HepG2 (cell line): Measurements from ENCODE around the gene FERMT2. TPM values are rescaled to one million over a fixed set of nuclear protein-coding genes. Genes with fewer than 3 reads are reported as not detected.
A peak's percentile ranks its signal among the peaks of the same experiment; 100 is the strongest.

Experiments used
- AFF4 ChIP-seq: sonication (generic); formaldehyde crosslinking; IDR thresholded peaks from 2 replicates; pipeline ENCODE4 v1.4.0; 2020; ENCODE audit warnings: missing genetic modification reagents
- CBX1 ChIP-seq: IDR thresholded peaks from one replicate; pipeline ENCODE4 v1.6.1; 2016; ENCODE audit warnings: antibody characterized with exemption, low read depth
- CEBPG ChIP-seq: IDR thresholded peaks from 2 replicates; pipeline ENCODE4 v1.6.1; 2016
- MAFG ChIP-seq: sonication (generic); formaldehyde crosslinking; IDR thresholded peaks from 2 replicates; pipeline ENCODE4 v1.5.1; 2020; ENCODE audit warnings: mild to moderate bottlenecking, missing genetic modification reagents
- NFKBIZ ChIP-seq: IDR thresholded peaks from 2 replicates; pipeline ENCODE4 v1.6.1; 2018; ENCODE audit warnings: missing genetic modification reagents, missing compliant biosample characterization
- RFXANK ChIP-seq: IDR thresholded peaks from 2 replicates; pipeline ENCODE4 v1.6.1; 2016
- ZBTB3 ChIP-seq: sonication (generic); formaldehyde crosslinking; IDR thresholded peaks from 2 replicates; pipeline ENCODE4 v1.4.0; 2020; ENCODE audit warnings: low read depth, mild to moderate bottlenecking, moderate library complexity, missing genetic modification reagents, borderline replicate concordance
- ZIK1 ChIP-seq: sonication (generic); formaldehyde crosslinking; IDR thresholded peaks from 2 replicates; pipeline ENCODE4 v1.5.0; 2020; ENCODE audit warnings: mild to moderate bottlenecking, low read depth, missing genetic modification reagents, borderline replicate concordance
- ZNF225 ChIP-seq: sonication (generic); formaldehyde crosslinking; IDR thresholded peaks from 2 replicates; pipeline ENCODE4 v1.4.0; 2020; ENCODE audit warnings: mild to moderate bottlenecking, missing genetic modification reagents
- ZNF318 ChIP-seq: sonication (generic); formaldehyde crosslinking; IDR thresholded peaks from 2 replicates; pipeline ENCODE4 v1.4.0; 2020; ENCODE audit warnings: mild to moderate bottlenecking, missing genetic modification reagents
- ZNF468 ChIP-seq: sonication (generic); formaldehyde crosslinking; IDR thresholded peaks from 2 replicates; pipeline ENCODE4 v1.8.0; 2022; ENCODE audit warnings: mild to moderate bottlenecking, moderate library complexity, missing genetic modification reagents
- ZNF570 ChIP-seq: sonication (generic); formaldehyde crosslinking; IDR thresholded peaks from 2 replicates; pipeline ENCODE4 v1.4.0; 2020; ENCODE audit warnings: mild to moderate bottlenecking, missing genetic modification reagents, borderline replicate concordance
- ZNF7 ChIP-seq: IDR thresholded peaks from 2 replicates; pipeline ENCODE4 v1.6.1; 2016; ENCODE audit warnings: missing biosample characterization, missing genetic modification reagents
- ZNF770 ChIP-seq: sonication (generic); formaldehyde crosslinking; IDR thresholded peaks from 2 replicates; pipeline ENCODE4 v1.5.0; 2020; ENCODE audit warnings: mild to moderate bottlenecking, missing genetic modification reagents
- polyA plus RNA-seq, 8 experiments: library from polyadenylated mRNA; depleted of rRNA in 3 of 8; stranded (reverse) in 7 of 8; unstranded in 1 of 8; fragments of >200 nt; fragmentation: Illumina TruSeq in 4 of 8; extraction: Trizol in 4 of 8; gene quantifications; 2 replicates each; pipeline versions ENCODE4 v1.2.1 to v1.2.3, GENCODE V29; 2011 to 2016; ENCODE audit warnings: low read depth in 4 of 8, missing spikeins in 1 of 8, mixed read lengths in 1 of 8; ENCODE audit not compliant: insufficient read depth in 1 of 8
- total RNA-seq, 5 experiments: library from RNA; depleted of rRNA; stranded (reverse); fragments of >200 nt; fragmentation: Illumina TruSeq; extraction: Trizol; gene quantifications; 2 replicates each; pipeline ENCODE4 v1.2.3, GENCODE V29; 2016; ENCODE audit warnings: low read depth in 1 of 5

Gene FERMT2
- total and polyA plus RNA-seq, 2 of the 13 experiments (the other 11 are each of a cell fraction or from before 2014, with no cell fraction given) = 36.2 to 60.4 TPM

GRCh38 chr14:52950410-52950897 is 396 bp downstream of the FERMT2 start (continued):
- TF ChIP-seq ZNF318 (CRISPR knock-in tag) (no peak; the same call in 1 of the 2 replicates), ZNF770 (no peak), ZNF225 (CRISPR knock-in tag) (no peak), MAFG (no peak), ZNF468 (CRISPR knock-in tag) (no peak), ZBTB3 (CRISPR knock-in tag) (no peak), RFXANK (CRISPR knock-in tag) (no peak), ZIK1 (CRISPR knock-in tag) (no peak), CBX1 (no peak), NFKBIZ (CRISPR knock-in tag) (no peak), CEBPG (CRISPR knock-in tag) (no peak), ZNF7 (CRISPR knock-in tag) (no peak), AFF4 (CRISPR knock-in tag) (no peak), ZNF570 (0 out of 2 replicates have a peak, but pooled peaks have one; percentile 39)
